Activated naive CD4-positive, alpha-beta T cell treated with Interleukin-2 at 50 U/mL for 16 hours (primary cell): ENCODE data around the gene TMEM200B.
"Not testable (repeated sequence)": the region's sequence is repeated elsewhere in the genome, so short reads cannot be mapped to it uniquely, and the experiment has no call there.

ENCODE experiments used
- DNase-seq: peaks from one replicate; pipeline ENCODE4 v3.0.0-alpha.2; 2020

Gene TMEM200B

DNA sequence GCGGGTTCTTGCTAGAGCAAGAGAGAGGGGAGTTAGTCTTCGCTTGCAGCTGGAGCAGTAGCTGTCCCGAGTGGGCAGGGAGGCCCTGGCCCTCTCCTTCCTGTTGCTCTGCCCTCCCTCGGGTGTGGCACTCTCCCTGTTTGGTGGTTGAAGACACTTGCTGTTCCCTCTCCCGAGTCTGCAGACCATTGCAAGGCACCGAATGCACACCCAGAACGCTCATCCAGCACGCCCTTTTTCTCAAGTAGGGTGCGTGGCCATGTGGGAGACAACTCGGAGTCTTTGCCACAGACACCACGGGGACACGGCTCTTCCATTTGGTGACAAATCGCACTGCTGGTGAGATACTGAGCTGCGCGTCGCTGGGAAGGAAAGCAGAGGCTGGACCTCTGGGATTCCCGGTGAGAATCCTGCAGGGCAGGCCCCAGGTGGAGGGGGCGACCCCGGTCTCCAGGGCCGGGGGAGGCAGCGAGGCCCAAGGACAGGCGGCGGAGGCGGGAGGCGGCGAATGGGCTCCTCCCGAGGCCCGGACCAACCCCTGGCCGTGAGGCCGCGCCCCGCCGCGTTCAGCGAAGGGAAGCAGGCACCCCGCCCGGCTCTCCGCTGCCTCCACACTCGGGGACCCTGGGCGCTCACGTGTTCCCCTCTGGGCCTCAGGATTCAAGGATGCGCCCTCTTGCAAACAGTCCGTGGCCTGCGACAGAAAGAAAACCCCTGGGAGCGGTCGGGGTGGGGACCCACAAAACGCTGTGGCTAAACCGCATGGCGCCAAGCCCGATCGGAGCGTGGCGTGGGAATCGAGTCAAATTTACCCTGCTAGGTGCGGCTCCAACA lies 10.4 kb upstream of the TMEM200B start:
- no peak for DNase-seq

- not testable (repeated sequence) for DNase-seq
Measured at GRCh38 chr1:29131056-29131455, 7.4 kb upstream of the TMEM200B start.

DNA sequence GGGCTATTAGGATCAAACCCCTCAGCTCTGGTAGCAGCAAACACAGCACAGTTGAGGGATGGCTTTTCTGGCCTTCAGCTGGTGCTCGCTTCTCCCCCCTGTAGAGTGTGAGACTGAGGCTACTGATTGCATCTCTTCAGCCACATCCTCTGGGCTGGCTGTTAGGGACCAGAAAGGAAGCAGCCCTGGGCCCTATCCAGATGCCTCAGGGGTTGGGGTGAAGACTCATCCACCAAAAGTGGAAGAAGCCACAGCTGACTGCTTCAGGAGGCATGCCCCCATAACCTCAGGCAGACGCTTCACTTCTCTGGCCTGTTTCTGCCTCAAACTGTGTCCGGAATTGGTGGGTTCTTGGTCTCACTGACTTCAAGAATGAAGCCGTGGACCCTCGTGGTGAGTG lies 6.2 kb upstream of the TMEM200B start:
- DNase-seq = no peak

DNA sequence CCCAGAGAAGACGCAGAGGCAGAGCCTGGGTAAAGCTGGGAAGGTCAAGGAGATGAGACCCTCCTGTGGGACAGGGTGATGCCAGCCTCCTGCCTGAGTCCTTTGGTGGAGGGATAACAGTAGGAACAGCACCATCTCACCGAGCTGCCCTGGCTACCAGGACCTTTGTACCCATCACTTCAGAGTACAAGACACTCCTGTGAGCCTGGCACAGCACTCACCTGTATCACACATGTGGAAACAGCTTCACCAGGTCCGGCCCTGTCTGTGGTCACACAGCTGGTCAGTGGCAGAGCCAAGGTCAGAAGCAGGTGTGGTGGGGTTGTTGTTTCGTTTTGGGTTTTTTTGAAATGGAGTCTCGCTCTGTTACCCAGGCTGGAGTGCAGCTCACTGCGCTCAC lies 5.0 kb upstream of the TMEM200B start:
- DNase-seq = no peak

DNA sequence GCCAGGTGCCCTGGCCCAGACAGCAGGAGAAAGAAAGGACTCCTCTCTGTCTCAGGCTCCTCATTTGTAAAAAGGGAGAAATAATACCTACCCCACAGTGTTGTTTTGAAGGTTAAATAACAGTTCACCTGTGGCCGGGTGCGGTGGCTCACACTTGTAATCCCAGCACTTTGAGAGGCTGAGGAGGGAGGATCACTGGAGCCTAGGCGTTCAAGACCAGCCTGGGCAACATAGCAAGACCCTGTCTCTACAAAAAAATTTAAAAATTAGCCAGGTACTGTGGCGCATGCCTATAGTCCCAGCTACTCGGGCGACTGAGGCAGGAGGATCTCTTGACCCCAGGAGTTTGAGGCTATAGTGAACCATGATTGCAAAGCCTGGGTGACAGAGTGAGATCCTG lies 2.5 kb upstream of the TMEM200B start:
- no peak for DNase-seq

GRCh38 chr1:29125788-29126187 lies 2.1 kb upstream of the TMEM200B start:
- no peak for DNase-seq

DNA sequence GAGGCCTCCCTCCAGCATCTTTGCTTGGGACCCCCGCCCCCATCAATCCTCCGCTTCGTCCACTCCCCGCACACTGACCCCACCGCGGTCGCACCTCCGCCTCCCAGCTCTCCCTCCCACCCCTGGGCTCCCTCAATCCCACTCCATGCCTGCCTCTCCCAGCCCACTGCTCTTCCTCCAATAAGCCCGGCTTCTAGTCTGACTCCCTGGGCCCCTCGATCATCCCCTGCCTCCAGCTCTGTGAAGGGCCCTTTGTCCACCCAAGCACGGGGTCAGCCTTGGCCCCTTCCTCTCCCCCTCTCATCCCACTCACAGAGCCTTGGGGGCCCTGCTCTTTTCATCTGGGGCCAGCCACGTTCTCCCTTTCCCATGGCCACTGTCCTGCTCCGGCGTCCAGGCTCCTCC lies 1.5 kb upstream of the TMEM200B start:
- no peak for DNase-seq

GRCh38 chr1:29124366-29125236 lies 898 bp upstream of the TMEM200B start:
- peak; percentile 68 for DNase-seq

GRCh38 chr1:29123053-29123886 lies 433 bp downstream of the TMEM200B start:
- peak; percentile 27 for DNase-seq

GRCh38 chr1:29122682-29123052 lies 1.0 kb downstream of the TMEM200B start:
- DNase-seq = no peak

DNA sequence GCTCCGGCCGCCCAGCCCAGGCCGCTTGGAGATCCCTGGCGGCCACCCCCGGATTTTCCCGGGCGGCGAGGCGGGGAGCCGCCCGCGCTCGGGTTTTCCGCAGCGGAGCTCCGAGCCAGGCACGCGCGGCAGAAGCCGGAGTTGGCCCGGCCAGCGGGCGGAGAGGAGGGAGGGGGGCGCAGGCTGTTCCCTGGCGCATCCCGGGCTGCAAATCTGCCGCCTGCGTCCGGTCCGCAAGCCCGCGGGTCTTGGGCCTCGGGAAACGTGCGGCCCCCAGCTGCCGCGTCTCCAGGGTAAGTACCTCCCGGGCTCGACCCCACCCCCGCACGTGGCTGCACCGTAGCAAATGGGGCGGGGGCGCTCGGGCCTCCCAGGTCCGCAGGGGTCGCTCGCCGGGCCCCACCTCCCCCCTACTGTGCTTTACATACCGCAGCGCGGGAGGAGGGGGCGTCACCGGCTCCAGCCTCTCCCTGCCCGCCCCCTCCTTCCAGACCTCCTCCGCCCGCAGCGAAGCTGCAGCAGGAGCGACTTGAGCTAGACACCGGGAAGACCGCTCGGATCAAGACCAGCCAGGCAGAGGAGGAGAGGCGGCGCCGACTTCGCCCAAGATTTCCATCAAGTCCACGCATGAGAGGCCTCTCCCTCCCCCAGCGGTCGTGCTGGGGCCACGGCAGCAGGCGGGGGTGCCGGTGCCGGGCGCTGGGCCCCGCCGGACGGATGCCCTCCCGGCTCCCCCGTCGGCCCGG lies 1.6 kb downstream of the TMEM200B start:
- no peak for DNase-seq

DNA sequence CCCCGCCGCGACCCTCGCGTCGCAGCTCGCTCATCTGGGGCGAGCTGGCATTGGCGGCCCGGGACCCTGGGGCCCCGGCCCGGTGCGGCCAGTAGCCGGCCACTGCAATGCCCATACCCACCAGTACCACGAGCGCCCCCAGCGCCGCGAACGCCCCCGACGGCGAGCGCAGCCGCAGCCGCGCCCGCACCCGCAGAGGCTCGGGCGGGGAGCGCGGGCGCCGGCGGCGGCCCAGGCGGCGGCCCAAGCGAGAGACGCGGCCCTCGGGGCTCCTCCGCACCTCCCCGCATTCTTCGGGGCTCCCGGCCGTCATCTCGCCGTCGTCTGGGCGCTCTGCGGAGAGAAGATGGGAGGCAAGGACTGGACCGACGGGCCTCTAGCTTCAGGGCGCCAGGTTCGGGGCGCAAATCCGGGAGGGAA lies 2.2 kb downstream of the TMEM200B start:
- no peak for DNase-seq

DNA sequence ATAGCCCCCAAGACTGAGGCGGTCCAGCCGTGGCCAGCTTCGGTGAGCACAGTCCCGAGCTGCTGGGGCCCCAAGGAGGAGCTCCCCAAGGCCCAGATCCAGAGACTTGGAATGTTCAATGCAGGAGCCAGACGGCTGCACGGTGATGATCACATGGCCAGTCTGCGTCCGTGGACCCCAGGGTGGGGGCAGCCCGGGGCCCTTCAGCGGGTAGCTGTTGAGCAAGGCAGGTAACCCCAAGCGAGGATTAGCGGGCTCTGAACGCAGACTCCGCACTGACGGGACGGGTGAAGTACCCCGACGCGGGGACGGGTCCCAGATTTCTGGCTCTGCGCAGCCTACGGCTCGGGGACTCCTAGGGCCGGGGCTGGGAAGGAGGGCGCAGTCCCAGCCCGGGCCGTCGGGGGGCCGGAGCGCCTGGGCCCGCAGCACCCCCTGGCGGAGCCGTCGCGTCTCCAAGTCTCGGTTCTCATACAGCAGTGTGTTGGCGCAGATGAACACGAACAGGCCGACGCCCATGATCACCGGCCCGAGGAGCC lies 2.7 kb downstream of the TMEM200B start:
- DNase-seq = peak; percentile 69

GRCh38 chr1:29120367-29120766 lies 3.3 kb downstream of the TMEM200B start:
- DNase-seq = no peak

DNA sequence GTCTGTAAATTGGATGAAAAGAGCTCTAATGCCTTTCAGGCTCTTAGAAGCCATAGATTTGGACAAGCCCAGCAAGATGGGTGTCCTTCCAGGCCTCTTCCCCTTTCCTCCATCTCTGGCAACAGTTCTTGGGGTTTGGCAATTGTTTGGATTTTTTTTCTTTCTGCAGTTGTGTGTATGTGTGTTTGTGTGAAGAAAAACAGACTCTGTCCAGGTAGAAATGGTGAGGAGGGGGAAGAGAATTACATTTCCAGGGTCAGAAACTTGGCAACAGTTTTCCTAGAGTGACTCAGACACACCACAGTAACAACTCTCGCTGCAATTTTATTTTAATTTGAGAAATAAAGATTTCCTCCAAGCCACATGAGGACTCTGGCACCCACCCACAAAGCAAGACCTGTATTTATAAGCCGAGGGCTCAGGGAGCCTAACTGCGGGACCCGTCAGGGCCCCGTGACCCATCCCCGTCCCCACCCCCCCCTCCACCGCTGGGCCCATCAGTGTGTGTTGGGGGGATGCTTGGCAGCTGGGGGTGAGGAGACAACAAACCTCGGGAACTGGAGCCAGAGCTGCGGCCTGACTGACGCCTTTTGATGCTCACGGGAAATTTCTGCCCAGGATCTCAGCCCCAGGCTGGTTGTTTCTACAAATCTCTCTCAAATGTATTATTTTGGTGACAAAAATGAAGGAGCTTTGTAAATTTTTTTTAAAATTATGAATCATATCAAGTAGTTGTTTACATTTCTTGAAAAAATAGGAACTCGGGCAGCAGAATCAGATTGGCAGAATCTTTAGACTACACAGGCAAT lies 4.4 kb downstream of the TMEM200B start:
- no peak for DNase-seq

DNA sequence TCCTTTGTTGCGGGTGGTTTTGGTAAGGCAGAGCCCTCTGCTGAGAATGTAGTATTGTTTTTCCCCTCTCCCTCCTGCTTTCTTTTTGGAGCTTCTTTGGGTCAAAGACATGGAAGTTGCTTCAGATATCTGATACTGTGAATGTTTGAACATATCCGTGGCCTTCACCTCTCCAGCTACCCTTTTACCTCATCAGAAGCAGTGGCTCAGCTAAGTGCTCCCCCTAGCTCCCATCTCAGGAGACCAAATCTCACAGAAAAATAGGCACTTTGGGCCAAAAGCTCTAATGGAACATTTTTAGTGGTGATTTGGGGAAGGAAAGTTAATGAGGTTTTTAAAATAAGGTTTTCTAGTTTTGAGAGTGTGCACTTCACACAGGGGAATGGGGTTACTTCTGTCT lies 6.3 kb downstream of the TMEM200B start:
- DNase-seq = no peak

DNA sequence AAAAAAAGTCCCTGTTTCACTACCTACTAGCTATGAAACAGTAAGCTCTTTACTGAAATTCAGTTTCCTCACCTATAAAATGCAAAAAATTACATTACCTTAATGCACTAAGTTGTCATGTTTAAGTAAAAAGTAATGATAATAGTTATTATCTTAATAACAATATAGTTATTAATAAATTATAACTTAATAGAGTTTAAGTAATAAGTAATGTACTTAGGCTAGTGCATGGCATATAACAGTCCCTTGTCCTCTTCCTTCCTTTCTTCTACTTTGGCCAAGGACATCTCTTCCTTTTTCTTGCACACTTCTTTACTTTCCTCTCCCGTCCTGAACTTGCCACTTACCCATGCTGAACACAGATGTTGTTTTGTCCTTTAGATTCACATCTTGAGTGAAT lies 9.0 kb downstream of the TMEM200B start:
- DNase-seq = no peak

- no peak for DNase-seq
Measured at GRCh38 chr1:29113413-29114117, 10.1 kb downstream of the TMEM200B start.

GRCh38 chr1:29112705-29113412 lies 10.8 kb downstream of the TMEM200B start:
- no peak for DNase-seq

DNA sequence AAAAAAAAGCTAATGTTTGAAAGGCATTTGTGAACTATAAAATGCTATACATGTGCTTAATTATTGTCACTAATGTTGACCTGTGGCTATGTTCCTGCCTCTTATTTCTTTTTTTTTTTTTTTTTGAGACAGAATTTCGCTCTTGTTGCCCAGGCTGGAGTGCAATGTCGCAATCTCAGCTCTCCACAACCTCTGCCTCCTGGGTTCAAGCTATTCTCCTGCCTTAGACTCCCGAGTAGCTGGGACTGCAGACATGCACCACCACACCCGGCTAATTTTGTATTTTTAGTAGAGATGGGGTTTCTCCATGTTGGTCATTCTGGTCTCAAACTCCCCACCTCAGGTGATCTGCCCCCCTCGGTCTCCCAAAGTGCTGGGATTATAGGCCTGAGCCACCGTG lies 15.7 kb downstream of the TMEM200B start:
- not testable (repeated sequence) for DNase-seq
